Osteocyte (in vitro differentiated cells): ENCODE measurements around the gene COPS3. TPM values are rescaled to one million over a fixed set of nuclear protein-coding genes. Genes with fewer than 3 reads are reported as not detected.
"Not testable (repeated sequence)": the region's sequence is repeated elsewhere in the genome, so short reads cannot be mapped to it uniquely, and the experiment has no call there.

Experiments
- DNase-seq: peaks from one replicate; pipeline ENCODE4 v3.0.0; 2021; ENCODE audit warnings: mixed read lengths; ENCODE audit not compliant: unreplicated experiment; ENCODE audit errors: extremely low spot score
- H3K27ac Mint-ChIP-seq: one replicate; pipeline ENCODE4 v1.8.0; 2021; ENCODE audit warnings: mild to moderate bottlenecking, mixed read lengths; ENCODE audit not compliant: unreplicated experiment
- H3K27me3 Mint-ChIP-seq: one replicate; pipeline ENCODE4 v1.8.0; 2021; ENCODE audit warnings: mixed read lengths; ENCODE audit not compliant: unreplicated experiment
- H3K36me3 Mint-ChIP-seq: one replicate; pipeline ENCODE4 v1.8.0; 2021; ENCODE audit warnings: mixed read lengths; ENCODE audit not compliant: unreplicated experiment
- H3K4me1 Mint-ChIP-seq: one replicate; pipeline ENCODE4 v1.8.0; 2021; ENCODE audit warnings: mixed read lengths; ENCODE audit not compliant: unreplicated experiment
- H3K4me3 Mint-ChIP-seq: one replicate; pipeline ENCODE4 v1.8.0; 2021; ENCODE audit warnings: mild to moderate bottlenecking, moderate library complexity, mixed read lengths; ENCODE audit not compliant: unreplicated experiment
- H3K9me3 Mint-ChIP-seq: one replicate; pipeline ENCODE4 v1.8.0; 2021; ENCODE audit warnings: mixed read lengths; ENCODE audit not compliant: unreplicated experiment
- total RNA-seq: library from RNA; stranded (reverse); gene quantifications from 2 replicates; pipeline ENCODE4 v1.2.1, GENCODE V29; 2021
- TF ChIP-seq, protein P1 (sequence below): fragments of 200-600 bp; sonication (generic); IDR thresholded peaks from 2 replicates; pipeline ENCODE4 v1.5.0; 2021; ENCODE audit warnings: antibody characterized with exemption, mild to moderate bottlenecking, moderate library complexity

Gene COPS3
- total RNA-seq, 1 donor from 2014 or later, result 55.9 TPM

DNA sequence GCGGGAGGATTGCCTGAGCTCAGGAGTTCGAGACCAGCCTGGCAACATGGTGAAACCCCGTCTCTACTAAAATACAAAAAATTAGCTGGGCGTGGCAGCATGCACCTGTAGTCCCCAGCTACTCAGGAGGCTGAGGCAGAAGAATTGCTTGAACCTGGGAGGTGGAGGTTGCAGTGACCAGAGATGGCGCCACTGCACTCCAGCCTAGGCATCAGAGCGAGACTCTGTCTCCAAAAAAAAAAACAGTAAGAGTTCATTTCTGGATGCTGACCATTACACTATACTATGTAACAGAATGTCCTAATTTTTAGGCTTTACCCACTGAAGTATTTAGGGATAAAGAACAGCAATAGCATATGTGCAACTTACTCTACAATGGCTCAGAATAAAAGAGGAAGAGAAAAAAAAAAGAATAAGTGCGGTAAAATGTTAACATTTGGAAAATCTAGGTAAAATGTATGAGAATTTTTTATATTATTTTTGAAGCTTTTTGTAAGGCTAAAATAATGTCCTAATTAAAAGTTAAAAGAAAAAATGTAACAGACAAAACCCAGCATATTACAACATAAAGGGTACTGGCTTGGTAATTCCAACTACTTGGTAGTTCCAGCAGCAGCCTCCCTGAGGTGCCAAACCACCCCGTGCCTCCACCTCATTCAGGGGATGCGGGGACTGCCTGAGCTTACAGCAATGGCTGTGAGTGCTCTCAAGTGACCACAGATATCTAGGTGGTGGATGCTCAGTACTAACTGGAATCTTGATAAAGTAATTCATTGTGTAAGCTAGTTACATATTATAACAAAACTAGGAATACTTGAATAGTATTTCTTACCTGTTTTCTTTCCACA lies 10.9 kb downstream of the COPS3 start:
- H3K27me3 Mint-ChIP-seq, result no peaks in the 10 kb centered on the region
- H3K36me3 Mint-ChIP-seq, result peaks cover 30% of the 10 kb centered on the region
- H3K4me1 Mint-ChIP-seq, result no peaks in the 10 kb centered on the region
- TF ChIP-seq, protein P1, sequence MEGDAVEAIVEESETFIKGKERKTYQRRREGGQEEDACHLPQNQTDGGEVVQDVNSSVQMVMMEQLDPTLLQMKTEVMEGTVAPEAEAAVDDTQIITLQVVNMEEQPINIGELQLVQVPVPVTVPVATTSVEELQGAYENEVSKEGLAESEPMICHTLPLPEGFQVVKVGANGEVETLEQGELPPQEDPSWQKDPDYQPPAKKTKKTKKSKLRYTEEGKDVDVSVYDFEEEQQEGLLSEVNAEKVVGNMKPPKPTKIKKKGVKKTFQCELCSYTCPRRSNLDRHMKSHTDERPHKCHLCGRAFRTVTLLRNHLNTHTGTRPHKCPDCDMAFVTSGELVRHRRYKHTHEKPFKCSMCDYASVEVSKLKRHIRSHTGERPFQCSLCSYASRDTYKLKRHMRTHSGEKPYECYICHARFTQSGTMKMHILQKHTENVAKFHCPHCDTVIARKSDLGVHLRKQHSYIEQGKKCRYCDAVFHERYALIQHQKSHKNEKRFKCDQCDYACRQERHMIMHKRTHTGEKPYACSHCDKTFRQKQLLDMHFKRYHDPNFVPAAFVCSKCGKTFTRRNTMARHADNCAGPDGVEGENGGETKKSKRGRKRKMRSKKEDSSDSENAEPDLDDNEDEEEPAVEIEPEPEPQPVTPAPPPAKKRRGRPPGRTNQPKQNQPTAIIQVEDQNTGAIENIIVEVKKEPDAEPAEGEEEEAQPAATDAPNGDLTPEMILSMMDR, result peak; percentile 45
- no peaks in the 10 kb centered on the region for H3K9me3 Mint-ChIP-seq
- H3K27ac Mint-ChIP-seq, result no peak overlapping the region
- H3K4me3 Mint-ChIP-seq, result no peak overlapping the region
- no peak for DNase-seq

DNA sequence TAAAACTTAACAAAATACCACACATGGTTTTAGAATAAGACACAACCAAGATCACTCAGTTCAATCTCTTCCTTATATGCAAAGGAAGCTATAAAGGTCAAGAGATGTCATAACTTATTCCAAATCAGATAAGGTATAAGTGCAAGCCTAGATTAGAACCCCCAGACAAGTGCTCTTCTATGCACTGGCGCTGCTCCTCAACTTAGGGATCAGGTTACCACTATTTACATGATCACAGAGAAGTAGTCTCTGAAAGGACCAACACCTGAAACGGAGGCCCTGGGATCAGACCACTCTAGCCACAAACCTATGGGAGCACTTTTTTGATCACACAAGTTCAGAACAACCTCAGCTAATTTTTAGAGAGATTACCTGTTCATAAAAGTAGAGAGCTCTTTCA lies 16.6 kb downstream of the COPS3 start:
- Mint-ChIP-seq H3K4me1 (no peaks in the 10 kb centered on the region), H3K9me3 (no peaks in the 10 kb centered on the region), H3K36me3 (peaks cover 39% of the 10 kb centered on the region), H3K27me3 (no peaks in the 10 kb centered on the region), H3K4me3 (no peak overlapping the region), H3K27ac (no peak overlapping the region)
- DNase-seq, result no peak
- TF ChIP-seq, protein P1, result no peak

DNA sequence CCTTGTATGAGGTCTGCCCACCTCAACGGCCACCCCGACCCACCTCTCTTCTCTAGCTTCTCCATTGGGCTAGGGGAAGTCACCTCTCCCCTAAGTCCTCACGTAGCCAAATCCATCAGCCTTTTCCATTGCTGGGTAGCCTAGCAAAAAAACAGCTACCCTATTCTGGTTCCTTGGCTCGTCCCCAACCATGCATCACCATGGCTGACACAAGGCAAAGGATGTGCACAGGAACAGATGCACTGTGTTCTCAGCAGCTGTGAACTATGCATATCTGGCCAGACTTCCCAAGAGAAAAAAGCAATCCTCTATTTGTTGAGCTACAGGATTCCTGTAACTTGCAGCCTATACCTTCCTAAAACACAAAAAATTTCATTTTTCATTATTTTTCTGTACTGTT lies 22.0 kb downstream of the COPS3 start:
- no peak for DNase-seq
- no peaks in the 10 kb centered on the region for H3K27me3 Mint-ChIP-seq
- no peaks in the 10 kb centered on the region for H3K4me1 Mint-ChIP-seq
- no peak overlapping the region for H3K4me3 Mint-ChIP-seq
- no peaks in the 10 kb centered on the region for H3K9me3 Mint-ChIP-seq
- TF ChIP-seq, protein P1, result no peak
- peaks cover 43% of the 10 kb centered on the region for H3K36me3 Mint-ChIP-seq
- H3K27ac Mint-ChIP-seq, result no peak overlapping the region

DNA sequence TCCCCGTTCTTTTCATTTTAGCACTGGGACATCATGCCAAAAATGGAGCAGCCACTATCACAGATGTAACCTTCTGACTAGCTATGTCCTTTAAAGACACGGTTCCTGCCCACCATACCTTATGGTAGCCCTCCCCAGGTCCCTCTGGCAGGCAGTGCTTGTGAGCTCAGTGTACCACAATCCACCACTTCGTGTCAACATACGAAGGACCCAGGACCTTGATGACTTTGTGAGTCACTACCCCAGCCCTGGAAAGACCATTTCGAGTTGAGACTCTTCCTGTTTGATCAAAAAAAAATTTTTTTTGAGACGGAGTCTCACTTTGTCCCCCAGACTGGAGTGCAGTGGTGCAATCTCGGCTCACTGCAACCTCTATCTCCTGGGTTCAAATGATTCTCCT lies 23.0 kb downstream of the COPS3 start:
- Mint-ChIP-seq H3K27ac (no peak overlapping the region), H3K9me3 (no peaks in the 10 kb centered on the region), H3K27me3 (no peaks in the 10 kb centered on the region), H3K36me3 (peaks cover 45% of the 10 kb centered on the region), H3K4me1 (no peaks in the 10 kb centered on the region), H3K4me3 (no peak overlapping the region)
- DNase-seq, result no peak
- TF ChIP-seq, protein P1, result no peak

DNA sequence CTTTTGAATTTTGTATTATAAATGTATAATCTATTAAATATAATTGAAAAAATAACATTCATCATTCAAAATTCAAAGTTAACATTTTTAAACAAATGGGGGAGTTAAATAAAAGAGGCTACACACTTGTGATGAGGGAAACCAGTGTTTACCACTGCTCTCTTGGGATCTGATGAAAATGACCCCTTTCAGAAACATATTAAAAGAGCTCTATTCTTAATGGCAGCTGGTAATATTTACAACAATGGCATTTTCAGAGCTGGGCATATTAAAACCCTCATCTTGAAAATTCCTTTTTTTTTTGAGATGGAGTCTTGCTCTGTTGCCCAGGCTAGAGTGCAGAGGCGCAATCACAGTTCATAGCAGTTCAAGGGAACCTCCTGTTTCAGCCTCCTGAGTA lies 24.7 kb downstream of the COPS3 start:
- no peaks in the 10 kb centered on the region for H3K4me1 Mint-ChIP-seq
- no peak overlapping the region for H3K4me3 Mint-ChIP-seq
- TF ChIP-seq, protein P1, result no peak
- DNase-seq, result no peak
- H3K27me3 Mint-ChIP-seq, result no peaks in the 10 kb centered on the region
- H3K9me3 Mint-ChIP-seq, result no peaks in the 10 kb centered on the region
- no peak overlapping the region for H3K27ac Mint-ChIP-seq
- peaks cover 47% of the 10 kb centered on the region for H3K36me3 Mint-ChIP-seq

DNA sequence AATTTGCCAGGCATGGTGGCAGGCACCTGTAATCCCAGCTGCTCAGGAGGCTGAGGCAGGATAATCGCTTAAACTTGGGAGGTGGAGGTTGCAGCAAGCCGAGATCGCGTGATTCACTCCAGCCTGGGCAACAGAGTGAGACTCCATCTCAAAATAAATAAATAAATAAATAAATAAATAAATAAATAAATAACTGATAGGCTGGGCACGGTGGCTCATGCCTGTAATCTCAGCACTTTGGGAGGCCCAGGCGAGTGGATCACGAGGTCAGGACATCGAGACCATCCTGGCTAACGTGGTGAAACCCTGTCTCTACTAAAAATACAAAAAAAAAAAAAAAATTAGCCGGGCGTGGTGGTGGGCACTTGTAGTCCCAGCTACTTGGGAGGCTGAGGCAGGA lies 25.4 kb downstream of the COPS3 start:
- not testable (repeated sequence) for H3K27ac Mint-ChIP-seq, H3K27me3 Mint-ChIP-seq, H3K4me3 Mint-ChIP-seq, DNase-seq, H3K4me1 Mint-ChIP-seq, H3K9me3 Mint-ChIP-seq
- H3K36me3 Mint-ChIP-seq, result peaks cover 44% of the 10 kb centered on the region
